GM12878 (cell line): ENCODE measurements around the gene PHC2. TPM values are rescaled to one million over a fixed set of nuclear protein-coding genes. Genes with fewer than 3 reads are reported as not detected.

ENCODE experiments used
- ATAC-seq: fragments of 200-7000 bp; cut with Tn5 transposase; 3 replicates; pipeline ENCODE4 v1.9.1; 2020; ENCODE audit warnings: mild to moderate bottlenecking, moderate library complexity
- BruUV-seq: library from RNA; stranded (reverse); fragments of 400-500 nt; replicated peaks from 2 replicates; lab custom pipeline; 2021; lab: Mats Ljungman, UMichigan
- CTCF ChIA-PET: fragments of 300-600 bp; sonication (Branson Sonifier 250); formaldehyde crosslinking; extraction: SDS; loops from one replicate; lab custom pipeline; 2021; ENCODE audit warnings: inconsistent platforms; lab: Yijun Ruan, JAX
- POLR2A ChIA-PET: fragments of 350-600 bp; formaldehyde crosslinking; extraction: SDS; loops from one replicate; lab custom pipeline; 2021; ENCODE audit warnings: inconsistent platforms; lab: Charles Lee
- RAD21 ChIA-PET: fragments of 300-600 bp; sonication (Branson Sonifier 250); formaldehyde crosslinking; loops from one replicate; lab custom pipeline; 2023; ENCODE audit warnings: antibody characterized with exemption; ENCODE audit not compliant: unreplicated experiment; lab: Charles Lee
- SMC1A ChIA-PET: fragments of 300-600 bp; sonication (Branson Sonifier 250); formaldehyde crosslinking; loops from one replicate; lab custom pipeline; 2023; ENCODE audit not compliant: unreplicated experiment, uncharacterized antibody; lab: Charles Lee
- DNase-seq: peaks from one replicate; pipeline ENCODE4 v3.0.0-alpha.2; 2011; ENCODE audit warnings: low read depth, low spot score
- FAIRE-seq: peaks from 3 replicates; lab custom pipeline; 2011; peaks lifted over from hg19 to GRCh38; lab: Jason Lieb, UNC
- H2AFZ ChIP-seq: 2 replicates; pipeline ENCODE4 v1.6.0; 2011; ENCODE audit warnings: low read depth, low read length, control low read depth; ENCODE audit not compliant: control insufficient read depth
- H3K27ac ChIP-seq: 2 replicates; pipeline ENCODE4 v1.5.1; 2011; ENCODE audit warnings: control low read depth; ENCODE audit not compliant: control insufficient read depth, insufficient read depth
- H3K27me3 ChIP-seq, 2 experiments: replicated peaks in 1 of 2; 2 replicates each; pipeline versions ENCODE4 v1.6.0 to v1.6.1; 2011; ENCODE audit warnings: low read length in 1 of 2; ENCODE audit not compliant: control insufficient read depth in 2 of 2, insufficient read depth in 2 of 2
- H3K36me3 ChIP-seq, 2 experiments: 2 replicates each; pipeline ENCODE4 v1.5.1; 2011; ENCODE audit warnings: low read length in 1 of 2; ENCODE audit not compliant: control insufficient read depth in 2 of 2, insufficient read depth in 2 of 2
- H3K4me1 ChIP-seq: 2 replicates; pipeline ENCODE4 v1.6.1; 2011; ENCODE audit warnings: mild to moderate bottlenecking, low read length, moderate library complexity, mixed read lengths; ENCODE audit not compliant: control insufficient read depth, insufficient read depth
- H3K4me2 ChIP-seq: 2 replicates; pipeline ENCODE4 v1.6.0; 2011; ENCODE audit warnings: control low read depth; ENCODE audit not compliant: control insufficient read depth, insufficient read depth
- H3K4me3 ChIP-seq: fragments of 200-600 bp; sonication (generic); 2 replicates; pipeline ENCODE4 v1.5.1; 2016
- H3K79me2 ChIP-seq: 2 replicates; pipeline ENCODE4 v1.6.0; 2011; ENCODE audit warnings: low read length; ENCODE audit not compliant: control insufficient read depth, insufficient read depth
- H3K9ac ChIP-seq: 2 replicates; pipeline ENCODE4 v1.8.0; 2011; ENCODE audit warnings: low read length, control low read depth, mixed read lengths; ENCODE audit not compliant: control insufficient read depth, insufficient read depth
- H3K9me3 ChIP-seq: replicated peaks from 3 replicates; pipeline ENCODE4 v1.5.1; 2011; ENCODE audit warnings: mild to moderate bottlenecking, low read length; ENCODE audit not compliant: control insufficient read depth, insufficient read depth
- H4K20me1 ChIP-seq: 2 replicates; pipeline ENCODE4 v1.6.0; 2011; ENCODE audit not compliant: control insufficient read depth, insufficient read depth
- ASH2L ChIP-seq: fragments of 300-600, 200-600 bp; sonication (generic); IDR thresholded peaks from 2 replicates; pipeline ENCODE4 v1.6.1; 2017; ENCODE audit warnings: low read depth, mild to moderate bottlenecking, borderline replicate concordance
- BRCA1 ChIP-seq: IDR thresholded peaks from 2 replicates; pipeline ENCODE4 v1.6.1; 2011; ENCODE audit warnings: low read depth, low read length, improper control_type of control experiment
- CBFB ChIP-seq: IDR thresholded peaks from 2 replicates; pipeline ENCODE4 v1.6.1; 2016; ENCODE audit warnings: antibody characterized with exemption, low read depth
- CHD1 ChIP-seq: IDR thresholded peaks from 2 replicates; pipeline ENCODE4 v1.6.1; 2012; ENCODE audit warnings: low read depth, low read length, improper control_type of control experiment
- FOXK2 ChIP-seq: fragments of 450-650 bp; IDR thresholded peaks from 2 replicates; pipeline ENCODE4 v1.6.1; 2017; ENCODE audit warnings: mild to moderate bottlenecking, moderate library complexity
- LARP7 ChIP-seq: fragments of 450-650 bp; IDR thresholded peaks from 2 replicates; pipeline ENCODE4 v1.6.1; 2017; ENCODE audit warnings: mild to moderate bottlenecking
- MTA2 ChIP-seq: fragments of 450-650 bp; IDR thresholded peaks from 2 replicates; pipeline ENCODE4 v1.6.1; 2016; ENCODE audit warnings: low read depth, mild to moderate bottlenecking, moderate library complexity
- MTA3 ChIP-seq: IDR thresholded peaks from 2 replicates; pipeline ENCODE4 v1.6.1; 2012; ENCODE audit warnings: low read length, inconsistent platforms, borderline replicate concordance
- RAD21 ChIP-seq: IDR thresholded peaks from 2 replicates; pipeline ENCODE4 v1.6.1; 2011; ENCODE audit warnings: mild to moderate bottlenecking, low read depth, low read length, moderate library complexity; ENCODE audit not compliant: insufficient read depth
- SREBF2 ChIP-seq: IDR thresholded peaks from 2 replicates; pipeline ENCODE4 v1.6.1; 2012; ENCODE audit warnings: mild to moderate bottlenecking, low read length
- TCF3 ChIP-seq: IDR thresholded peaks from 2 replicates; pipeline ENCODE4 v1.6.1; 2012; ENCODE audit warnings: low read depth, mild to moderate bottlenecking, low read length, borderline replicate concordance; ENCODE audit not compliant: insufficient read depth
- WGBS: methylation state at CpG from one replicate; pipeline ENCODE4 v1.1.6; 2016; ENCODE audit warnings: low lambda C conversion rate; ENCODE audit not compliant: insufficient replicate concordance, insufficient coverage; ENCODE audit errors: missing lambda C conversion rate; 5-methylcytosine and 5-hydroxymethylcytosine counted together
- in situ Hi-C: fragments of 300-500 bp; cut with MboI; formaldehyde crosslinking; loops from 9 replicates; pipeline ENCODE4 v1.14.3; 2018; ENCODE audit warnings: mixed read lengths
- intact Hi-C: fragments of 100-400 bp; cut with micrococcal nuclease; formaldehyde crosslinking; loops from one replicate; pipeline ENCODE4 v1.14.2; 2022; ENCODE audit not compliant: unreplicated experiment
- polyA plus RNA-seq, 11 experiments: library from polyadenylated mRNA; depleted of rRNA in 4 of 11; unstranded in 6 of 11; stranded (reverse) in 5 of 11; fragments of >200 nt; fragmentation: Nextera tagmentation in 4 of 11; fragmentation: Illumina TruSeq in 1 of 11; extraction: Ambion mirVana in 4 of 11; extraction: Trizol in 1 of 11; gene quantifications; 1 replicate in 1 of 11; 2 replicates in 10 of 11; pipeline versions ENCODE4 v1.2.1 to v1.2.3, GENCODE V29; 2011 to 2016; ENCODE audit warnings: inconsistent platforms in 2 of 11, missing spikeins in 2 of 11, low read depth in 1 of 11
- total RNA-seq, 4 experiments: library from RNA; depleted of rRNA in 3 of 4; stranded (reverse); fragments of >200 nt in 3 of 4; fragmentation: Illumina TruSeq in 1 of 4; extraction: Trizol in 1 of 4; gene quantifications; 2 replicates each; pipeline versions ENCODE4 v1.2.1 to v1.2.3, GENCODE V29; 2013 to 2021
- TF ChIP-seq, protein P1 (sequence below): IDR thresholded peaks from 2 replicates; pipeline ENCODE4 v1.6.1; 2012; ENCODE audit warnings: mild to moderate bottlenecking, low read depth, low read length
- TF ChIP-seq, protein P2 (sequence below): fragments of 450-650 bp; IDR thresholded peaks from 2 replicates; pipeline ENCODE4 v1.6.1; 2018; ENCODE audit warnings: borderline replicate concordance, mild to moderate bottlenecking; ENCODE audit not compliant: partially characterized antibody

Gene PHC2
- total and polyA plus RNA-seq, 10 of the 15 experiments (the other 5 are each of a cell fraction or from before 2014, with no cell fraction given): 2.0 to 35.9 (median 16.4) TPM

DNA sequence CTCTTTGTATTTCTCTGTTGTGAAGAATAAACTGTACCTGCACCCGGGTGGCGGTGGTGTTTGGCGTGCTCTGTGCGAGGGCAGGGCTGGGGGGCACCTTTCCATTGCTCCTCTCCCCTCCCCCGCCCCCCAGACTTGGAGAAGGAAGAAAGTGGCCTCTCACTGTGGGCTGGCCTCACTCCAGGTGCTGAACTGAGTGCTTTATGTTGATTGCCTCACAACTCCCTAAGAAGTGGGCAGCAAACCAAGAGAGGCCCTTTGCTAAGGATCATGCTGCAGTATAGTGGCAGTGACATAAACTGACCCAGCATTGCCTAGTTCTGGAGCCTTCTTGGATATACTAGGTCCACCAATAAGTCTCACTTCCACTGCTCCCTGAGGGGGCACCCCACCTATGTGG lies 130.2 kb downstream of the PHC2 start (continued):
- TF ChIP-seq BRCA1 (no peak), MTA2 (no peak), TCF3 (no peak), SREBF2 (no peak), LARP7 (no peak), CBFB (no peak), ASH2L (no peak), RAD21 (no peak)
- TF ChIP-seq, protein P1, sequence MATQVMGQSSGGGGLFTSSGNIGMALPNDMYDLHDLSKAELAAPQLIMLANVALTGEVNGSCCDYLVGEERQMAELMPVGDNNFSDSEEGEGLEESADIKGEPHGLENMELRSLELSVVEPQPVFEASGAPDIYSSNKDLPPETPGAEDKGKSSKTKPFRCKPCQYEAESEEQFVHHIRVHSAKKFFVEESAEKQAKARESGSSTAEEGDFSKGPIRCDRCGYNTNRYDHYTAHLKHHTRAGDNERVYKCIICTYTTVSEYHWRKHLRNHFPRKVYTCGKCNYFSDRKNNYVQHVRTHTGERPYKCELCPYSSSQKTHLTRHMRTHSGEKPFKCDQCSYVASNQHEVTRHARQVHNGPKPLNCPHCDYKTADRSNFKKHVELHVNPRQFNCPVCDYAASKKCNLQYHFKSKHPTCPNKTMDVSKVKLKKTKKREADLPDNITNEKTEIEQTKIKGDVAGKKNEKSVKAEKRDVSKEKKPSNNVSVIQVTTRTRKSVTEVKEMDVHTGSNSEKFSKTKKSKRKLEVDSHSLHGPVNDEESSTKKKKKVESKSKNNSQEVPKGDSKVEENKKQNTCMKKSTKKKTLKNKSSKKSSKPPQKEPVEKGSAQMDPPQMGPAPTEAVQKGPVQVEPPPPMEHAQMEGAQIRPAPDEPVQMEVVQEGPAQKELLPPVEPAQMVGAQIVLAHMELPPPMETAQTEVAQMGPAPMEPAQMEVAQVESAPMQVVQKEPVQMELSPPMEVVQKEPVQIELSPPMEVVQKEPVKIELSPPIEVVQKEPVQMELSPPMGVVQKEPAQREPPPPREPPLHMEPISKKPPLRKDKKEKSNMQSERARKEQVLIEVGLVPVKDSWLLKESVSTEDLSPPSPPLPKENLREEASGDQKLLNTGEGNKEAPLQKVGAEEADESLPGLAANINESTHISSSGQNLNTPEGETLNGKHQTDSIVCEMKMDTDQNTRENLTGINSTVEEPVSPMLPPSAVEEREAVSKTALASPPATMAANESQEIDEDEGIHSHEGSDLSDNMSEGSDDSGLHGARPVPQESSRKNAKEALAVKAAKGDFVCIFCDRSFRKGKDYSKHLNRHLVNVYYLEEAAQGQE: no peak

DNA sequence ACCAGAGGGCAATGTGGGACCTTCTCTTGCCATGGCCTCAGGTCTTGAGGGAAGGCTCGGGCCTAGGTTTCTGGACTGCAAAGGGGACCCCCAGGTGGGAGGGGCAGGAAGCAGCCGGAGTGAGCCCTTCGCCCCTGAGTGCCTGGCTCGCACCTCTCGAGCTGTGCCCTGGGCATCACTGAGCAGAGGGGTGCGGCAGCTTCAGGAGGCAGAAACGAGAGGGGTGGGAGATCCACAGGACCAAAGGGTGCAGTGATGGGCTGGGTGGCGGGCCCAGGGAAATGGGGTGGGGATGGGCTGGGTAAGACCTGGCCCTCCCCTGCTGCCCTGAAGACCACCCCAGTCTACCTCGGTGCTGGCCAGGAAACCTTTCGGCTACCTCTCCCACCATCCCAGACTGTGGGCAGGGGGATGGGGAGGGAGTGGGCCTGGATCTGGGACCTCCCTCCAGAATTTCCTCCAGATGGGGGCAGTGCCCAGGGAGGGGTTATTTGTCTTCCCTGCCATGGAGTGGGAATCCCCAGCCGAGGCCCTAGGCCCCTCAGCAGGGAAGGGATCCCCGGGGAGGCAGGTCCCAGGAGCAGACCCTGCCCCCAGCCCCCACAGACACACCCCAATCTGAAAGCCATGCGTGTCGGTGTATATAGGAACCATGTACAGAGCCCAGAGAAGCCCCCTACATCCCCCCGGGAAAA lies 131.3 kb downstream of the PHC2 start:
- WGBS: 72% methylated on average over 13 of the region's 15 CpGs
- ChIA-PET RAD21 (no interaction called here), POLR2A (no interaction called here), SMC1A (interaction anchor here (7.5 kb wide), 1 partner anchor 171 kb away, joined by 149 read pairs; the partner anchor contains the start of gene ZSCAN20), CTCF (interaction anchor here (1.6 to 7.8 kb wide), 4 partner anchors 16 to 186 kb away, joined by 3 to 239 read pairs (median 5); partner anchors contain the start of gene ZSCAN20)
- H3K4me1 ChIP-seq: no peaks in the 10 kb centered on the region
- no peak overlapping the region for H3K4me3 ChIP-seq
- H3K4me2 ChIP-seq: no peak overlapping the region
- no peak overlapping the region for H3K9ac ChIP-seq
- no TSS peak for BruUV-seq
- no peak overlapping the region for H3K27ac ChIP-seq
- intact Hi-C loops (loop anchor here (5.0 kb wide), 2 partner anchors 162 to 187 kb away; no protein-coding TSS in a partner anchor), in situ Hi-C loops (loop anchor here (5.0 kb wide), 3 partner anchors 68 to 313 kb away; no protein-coding TSS in a partner anchor)
- H2AFZ ChIP-seq: no peak overlapping the region
- no peaks in the 10 kb centered on the region for H3K79me2 ChIP-seq
- ATAC-seq: no peak
- H3K27me3 ChIP-seq: no peaks in the 10 kb centered on the region
- no peaks in the 10 kb centered on the region for H4K20me1 ChIP-seq
- H3K9me3 ChIP-seq: no peaks in the 10 kb centered on the region
- FAIRE-seq: no peak
- TF ChIP-seq CHD1: no peak
- TF ChIP-seq MTA3: no peak
- TF ChIP-seq BRCA1: no peak
- TF ChIP-seq FOXK2: no peak
- TF ChIP-seq, protein P2, sequence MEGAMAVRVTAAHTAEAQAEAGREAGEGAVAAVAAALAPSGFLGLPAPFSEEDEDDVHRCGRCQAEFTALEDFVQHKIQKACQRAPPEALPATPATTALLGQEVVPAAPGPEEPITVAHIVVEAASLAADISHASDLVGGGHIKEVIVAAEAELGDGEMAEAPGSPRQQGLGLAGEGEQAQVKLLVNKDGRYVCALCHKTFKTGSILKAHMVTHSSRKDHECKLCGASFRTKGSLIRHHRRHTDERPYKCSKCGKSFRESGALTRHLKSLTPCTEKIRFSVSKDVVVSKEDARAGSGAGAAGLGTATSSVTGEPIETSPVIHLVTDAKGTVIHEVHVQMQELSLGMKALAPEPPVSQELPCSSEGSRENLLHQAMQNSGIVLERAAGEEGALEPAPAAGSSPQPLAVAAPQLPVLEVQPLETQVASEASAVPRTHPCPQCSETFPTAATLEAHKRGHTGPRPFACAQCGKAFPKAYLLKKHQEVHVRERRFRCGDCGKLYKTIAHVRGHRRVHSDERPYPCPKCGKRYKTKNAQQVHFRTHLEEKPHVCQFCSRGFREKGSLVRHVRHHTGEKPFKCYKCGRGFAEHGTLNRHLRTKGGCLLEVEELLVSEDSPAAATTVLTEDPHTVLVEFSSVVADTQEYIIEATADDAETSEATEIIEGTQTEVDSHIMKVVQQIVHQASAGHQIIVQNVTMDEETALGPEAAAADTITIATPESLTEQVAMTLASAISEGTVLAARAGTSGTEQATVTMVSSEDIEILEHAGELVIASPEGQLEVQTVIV: no peak
- no peak for DNase-seq
- H3K36me3 ChIP-seq: peaks cover 0 to 3% of the 10 kb centered on the region in 2 experiments; a peak in 2 of 4 replicates
